Sigmoid colon (tissue), 4 donors: ENCODE measurements around the gene RPS6KA2.

Source experiments
- CTCF ChIP-seq, 4 experiments: fragments of 450-650 bp in 3 of 4; fragments of 200-600 bp in 1 of 4; IDR thresholded peaks; one replicate each; pipeline ENCODE4 v1.5.1; 2016 to 2019; ENCODE audit warnings: antibody characterized with exemption in 4 of 4, mild to moderate bottlenecking in 3 of 4, moderate library complexity in 2 of 4
- POLR2A ChIP-seq, 2 donors: fragments of 450-650 bp; IDR thresholded peaks; one replicate each; pipeline ENCODE4 v1.6.1; 2016; ENCODE audit warnings: antibody characterized with exemption in 2 of 2, mild to moderate bottlenecking in 2 of 2, moderate library complexity in 2 of 2
- POLR2AphosphoS5 ChIP-seq, 4 donors: sonication (generic); formaldehyde crosslinking; IDR thresholded peaks; one replicate each; pipeline ENCODE4 v1.6.1; 2017; ENCODE audit warnings: antibody characterized with exemption in 4 of 4

- TF ChIP-seq CTCF (IDR thresholded peaks at IDR 0.05) (no peak), POLR2A (IDR thresholded peaks at IDR 0.05) (no peak), POLR2AphosphoS5 (IDR thresholded peaks at IDR 0.05) (no peak)
Measured at GRCh38 chr6:166529586-166529985, 97.5 kb downstream of the RPS6KA2 start.
